GM21515 (cell line): ENCODE measurements around the gene PHKG1.
"Not testable (repeated sequence)": the region's sequence is repeated elsewhere in the genome, so short reads cannot be mapped to it uniquely, and the experiment has no call there.

ENCODE experiments used
- ATAC-seq: cut with Tn5 transposase; IDR thresholded peaks from one replicate; pipeline ENCODE4 v1.9.1; 2021; ENCODE audit not compliant: unreplicated experiment

The PHKG1 gene

GRCh38 chr7:56092789-56093531 lies at the start of gene PHKG1:
TSS of gene PHKG1 (minus strand) at chr7:56092952. CDS start at chr7:56088941, 4,011 bp downstream.
- ATAC-seq, result no peak

- not testable (repeated sequence) for ATAC-seq
These were observed 38.3 kb upstream of the PHKG1 start for GRCh38 chr7:56131062-56131461.

- no peak for ATAC-seq
These were observed 34.7 kb upstream of the PHKG1 start for GRCh38 chr7:56127241-56127975.

- ATAC-seq, result no peak
These were observed 33.1 kb upstream of the PHKG1 start for GRCh38 chr7:56125831-56126230.

DNA sequence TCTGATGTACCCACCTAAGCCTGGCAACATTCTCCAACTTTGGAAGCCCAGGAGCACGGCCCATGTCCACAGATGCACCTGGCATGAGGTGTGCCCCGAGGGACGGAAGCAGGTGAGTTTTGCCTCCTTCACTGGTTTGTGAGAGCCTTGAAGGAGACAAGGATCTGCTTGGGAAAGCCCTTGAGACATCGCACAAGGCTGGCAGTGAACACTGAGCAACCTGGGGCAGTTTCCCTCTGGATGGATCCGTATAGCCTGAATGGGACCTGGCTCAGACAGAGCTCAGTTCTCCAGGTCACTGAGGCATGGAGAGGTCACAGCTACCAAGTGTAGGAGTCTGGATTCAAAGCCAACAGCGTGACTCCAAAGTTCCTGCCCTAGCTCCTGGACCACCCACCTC lies 32.2 kb upstream of the PHKG1 start:
- ATAC-seq, result no peak

GRCh38 chr7:56121440-56121839 lies 28.7 kb upstream of the PHKG1 start:
- no peak for ATAC-seq

DNA sequence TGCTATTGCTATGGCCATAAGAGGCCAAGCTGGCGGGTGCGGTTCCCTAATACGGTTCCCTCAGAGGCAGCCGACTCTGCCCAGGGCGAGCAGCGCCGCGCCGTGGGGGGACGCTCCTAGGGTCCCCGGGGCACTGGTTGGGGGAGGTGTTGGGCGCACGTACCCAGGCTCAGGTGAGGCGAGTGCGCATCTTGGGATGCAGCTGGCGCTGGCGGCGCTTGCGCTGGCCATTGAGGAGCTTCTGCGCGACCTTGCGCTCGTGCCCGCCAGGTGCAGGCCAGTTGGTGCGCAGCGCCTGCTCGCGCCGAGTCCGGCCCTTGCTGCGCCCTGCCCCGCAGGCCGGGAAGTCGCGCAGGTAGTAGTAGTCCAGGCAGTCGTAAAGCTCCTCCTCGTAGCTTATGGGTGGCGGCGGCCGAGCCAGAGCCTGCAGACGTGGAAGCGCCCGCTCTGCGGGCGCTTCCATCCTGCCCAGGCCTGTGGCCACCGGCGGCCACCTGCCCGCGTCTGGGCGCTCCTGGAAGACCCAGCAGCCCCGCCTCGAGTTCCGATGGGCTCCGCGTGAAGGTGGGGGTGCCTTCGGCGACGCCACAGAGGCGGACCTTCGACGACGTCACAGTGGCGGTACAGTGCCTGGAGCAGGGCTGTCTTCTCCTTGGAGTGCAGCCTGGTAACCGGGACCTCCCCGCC lies 23.2 kb upstream of the PHKG1 start, which contains the start of gene NUPR2:
TSS of gene NUPR2 (minus strand) at position 566 of the 687 bp plus-strand sequence. CDS start at position 463, 103 bp downstream.
- no peak for ATAC-seq

DNA sequence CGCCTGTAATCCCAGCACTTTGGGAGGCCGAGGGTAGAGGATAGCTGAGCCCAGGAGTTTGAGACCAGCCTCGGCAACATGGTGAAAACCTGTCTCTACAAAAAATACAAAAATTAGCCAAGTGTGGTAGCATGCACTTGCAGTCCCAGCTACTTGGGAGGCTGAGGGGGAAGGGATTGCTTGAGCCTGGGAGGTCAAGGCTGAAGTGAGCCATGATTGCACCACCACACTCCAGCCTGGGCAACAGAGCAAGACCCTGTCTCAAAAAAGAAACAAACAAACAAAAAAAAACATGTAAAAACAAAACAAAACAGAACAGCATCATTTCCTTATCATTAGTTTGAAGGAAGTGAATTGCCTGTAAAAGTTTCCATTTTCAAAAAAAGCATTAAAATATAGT lies 19.5 kb upstream of the PHKG1 start:
- not testable (repeated sequence) for ATAC-seq

GRCh38 chr7:56110611-56111010 lies 17.9 kb upstream of the PHKG1 start:
- ATAC-seq, result no peak

- ATAC-seq, result no peak
These were observed 15.2 kb upstream of the PHKG1 start for GRCh38 chr7:56107954-56108258.

- peak; percentile 99 for ATAC-seq
These were observed 13.6 kb upstream of the PHKG1 start, which contains the start of gene CHCHD2 for GRCh38 chr7:56106108-56107073. TSS of gene CHCHD2 (minus strand) at chr7:56106476. CDS start at chr7:56106413, 63 bp downstream.

DNA sequence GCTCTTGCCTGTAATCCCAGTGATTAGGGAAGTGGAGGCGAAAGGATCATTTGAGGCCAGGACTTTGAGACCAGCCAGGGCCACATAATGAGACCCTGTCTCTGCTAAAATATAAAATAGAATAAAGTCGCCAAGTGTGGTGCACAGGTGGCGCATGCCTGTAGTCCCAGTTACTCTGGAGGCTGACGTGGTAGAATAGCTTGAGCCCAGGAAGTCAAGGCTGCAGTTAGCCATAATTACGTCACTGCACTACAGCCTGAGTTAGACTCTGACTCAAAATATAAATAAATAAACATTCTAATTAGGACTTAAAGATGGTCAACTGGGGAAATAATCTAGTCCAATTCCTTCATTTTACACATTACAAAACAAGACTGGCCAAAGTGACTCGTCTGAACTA lies 12.8 kb upstream of the PHKG1 start:
- no peak for ATAC-seq

DNA sequence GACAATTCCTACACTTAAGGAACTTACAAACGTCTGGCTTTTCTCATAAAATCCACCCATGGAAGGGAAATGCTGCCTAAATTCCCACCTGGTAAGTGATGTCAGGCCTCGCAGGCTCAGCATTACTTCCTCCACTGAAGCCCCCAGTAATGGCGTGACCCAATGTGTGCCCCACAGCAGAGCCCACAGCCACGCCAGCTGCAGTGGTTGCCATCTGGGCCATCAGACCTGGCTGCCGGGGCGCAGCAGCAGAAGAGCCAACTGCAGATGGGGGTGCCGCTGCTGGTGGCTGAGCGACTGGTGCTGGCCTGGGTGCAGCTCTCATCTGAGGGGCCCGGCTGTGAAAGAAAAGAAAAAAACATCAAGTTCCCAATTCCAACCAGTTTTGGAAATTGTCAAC lies 11.4 kb upstream of the PHKG1 start:
- not testable (repeated sequence) for ATAC-seq

- no peak for ATAC-seq
These were observed 6.9 kb upstream of the PHKG1 start for GRCh38 chr7:56099653-56100052.

GRCh38 chr7:56098187-56099008 lies 5.6 kb upstream of the PHKG1 start:
- ATAC-seq, result not testable (repeated sequence)

DNA sequence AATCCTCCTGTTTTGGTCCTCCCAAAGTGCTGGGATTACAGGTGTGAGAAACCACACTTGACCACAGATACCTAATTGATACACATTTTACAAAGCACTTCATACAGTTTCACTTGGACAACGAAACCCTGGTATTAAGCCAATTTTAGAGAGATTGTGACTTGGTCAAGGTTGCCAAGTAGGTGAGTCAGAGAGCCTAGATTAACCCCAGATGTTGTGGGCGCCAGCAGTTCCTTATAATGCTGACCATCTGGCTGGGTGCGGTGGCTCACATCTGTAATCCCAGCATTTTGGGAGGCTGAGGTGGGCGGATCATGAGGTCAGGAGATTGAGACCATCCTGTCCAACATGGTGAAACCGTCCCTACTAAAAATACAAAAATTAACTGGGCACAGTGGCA lies 4.9 kb upstream of the PHKG1 start:
- ATAC-seq, result no peak

DNA sequence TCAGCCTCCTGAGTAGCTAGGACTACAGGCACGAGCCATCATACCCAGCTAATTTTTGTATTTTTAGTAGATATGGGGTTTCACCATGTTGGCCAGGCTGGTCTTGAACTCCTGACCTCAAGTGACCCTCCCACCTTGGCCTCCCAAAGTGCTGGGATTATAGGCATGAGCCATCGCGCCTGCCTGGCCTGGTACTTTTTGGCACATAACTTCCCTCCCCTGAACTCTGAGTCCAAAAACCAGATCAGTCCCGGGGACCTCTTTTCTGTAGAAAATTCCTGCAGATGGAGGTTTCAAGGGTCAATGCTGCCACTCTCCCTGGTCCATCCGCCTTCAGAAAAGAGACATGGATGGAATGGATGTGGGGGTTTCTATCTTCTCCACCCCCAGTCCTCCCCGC lies 364 bp downstream of the PHKG1 start:
- not testable (repeated sequence) for ATAC-seq

DNA sequence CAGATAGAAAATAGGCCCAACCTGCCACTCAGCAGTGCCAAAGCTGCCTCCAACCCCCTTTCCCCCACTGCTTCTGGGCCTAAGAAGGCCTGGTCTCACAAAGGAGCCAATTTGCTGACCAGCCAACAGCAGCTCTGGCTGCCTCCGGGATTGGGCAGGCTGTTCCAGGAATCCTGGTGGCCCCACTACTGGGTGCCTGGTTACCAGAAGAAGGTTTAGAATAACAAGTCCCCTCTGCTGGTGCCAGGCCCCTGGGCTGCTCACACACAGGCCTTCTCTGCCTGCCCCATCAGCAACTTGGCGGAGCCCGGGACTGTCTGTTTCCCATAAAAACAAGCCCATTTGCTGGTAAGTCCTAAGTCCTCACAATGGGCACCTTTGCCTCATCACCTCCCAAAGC lies 1.2 kb downstream of the PHKG1 start:
- no peak for ATAC-seq

- no peak for ATAC-seq
These were observed 5.3 kb downstream of the PHKG1 start for GRCh38 chr7:56087445-56087844.

- no peak for ATAC-seq
These were observed 6.0 kb downstream of the PHKG1 start for GRCh38 chr7:56086761-56087160.
